Osteocyte (in vitro differentiated cells): ENCODE measurements around the gene PCDHB11. TPM values are rescaled to one million over a fixed set of nuclear protein-coding genes. Genes with fewer than 3 reads are reported as not detected.
A peak's percentile ranks its signal among the peaks of the same experiment; 100 is the strongest.
"Not testable (repeated sequence)": the region's sequence is repeated elsewhere in the genome, so short reads cannot be mapped to it uniquely, and the experiment has no call there.

Source experiments
- DNase-seq: peaks from one replicate; pipeline ENCODE4 v3.0.0; 2021; ENCODE audit warnings: mixed read lengths; ENCODE audit not compliant: unreplicated experiment; ENCODE audit errors: extremely low spot score
- H3K27ac Mint-ChIP-seq: one replicate; pipeline ENCODE4 v1.8.0; 2021; ENCODE audit warnings: mild to moderate bottlenecking, mixed read lengths; ENCODE audit not compliant: unreplicated experiment
- H3K27me3 Mint-ChIP-seq: one replicate; pipeline ENCODE4 v1.8.0; 2021; ENCODE audit warnings: mixed read lengths; ENCODE audit not compliant: unreplicated experiment
- H3K36me3 Mint-ChIP-seq: one replicate; pipeline ENCODE4 v1.8.0; 2021; ENCODE audit warnings: mixed read lengths; ENCODE audit not compliant: unreplicated experiment
- H3K4me1 Mint-ChIP-seq: one replicate; pipeline ENCODE4 v1.8.0; 2021; ENCODE audit warnings: mixed read lengths; ENCODE audit not compliant: unreplicated experiment
- H3K4me3 Mint-ChIP-seq: one replicate; pipeline ENCODE4 v1.8.0; 2021; ENCODE audit warnings: mild to moderate bottlenecking, moderate library complexity, mixed read lengths; ENCODE audit not compliant: unreplicated experiment
- H3K9me3 Mint-ChIP-seq: one replicate; pipeline ENCODE4 v1.8.0; 2021; ENCODE audit warnings: mixed read lengths; ENCODE audit not compliant: unreplicated experiment
- CTCF ChIP-seq: fragments of 200-600 bp; sonication (generic); IDR thresholded peaks from 2 replicates; pipeline ENCODE4 v1.5.0; 2021; ENCODE audit warnings: antibody characterized with exemption, mild to moderate bottlenecking, moderate library complexity
- total RNA-seq: library from RNA; stranded (reverse); gene quantifications from 2 replicates; pipeline ENCODE4 v1.2.1, GENCODE V29; 2021

Gene PCDHB11
- total RNA-seq, 1 donor from 2014 or later = 1.9 TPM

- no peak for TF ChIP-seq CTCF
- Mint-ChIP-seq H3K9me3 (peaks cover 43% of the 10 kb centered on the region), H3K4me1 (no peaks in the 10 kb centered on the region), H3K27ac (no peak overlapping the region), H3K36me3 (peaks cover 14% of the 10 kb centered on the region), H3K27me3 (no peaks in the 10 kb centered on the region), H3K4me3 (no peak overlapping the region)
- no peak for DNase-seq
Observed at GRCh38 chr5:141234109-141234667, 34.8 kb downstream of the PCDHB11 start.

- Mint-ChIP-seq H3K9me3 (peaks cover 49% of the 10 kb centered on the region), H3K36me3 (peaks cover 14% of the 10 kb centered on the region)
- not testable (repeated sequence) for H3K27me3 Mint-ChIP-seq, H3K4me1 Mint-ChIP-seq, H3K27ac Mint-ChIP-seq, H3K4me3 Mint-ChIP-seq, DNase-seq
Observed at GRCh38 chr5:141235922-141236321, 36.5 kb downstream of the PCDHB11 start.

GRCh38 chr5:141236516-141237313, 37.3 kb downstream of the PCDHB11 start:
- H3K4me3 Mint-ChIP-seq = no peak overlapping the region
- peaks cover 13% of the 10 kb centered on the region for H3K36me3 Mint-ChIP-seq
- no peaks in the 10 kb centered on the region for H3K4me1 Mint-ChIP-seq
- peaks cover 43% of the 10 kb centered on the region for H3K9me3 Mint-ChIP-seq
- no peak for DNase-seq
- no peaks in the 10 kb centered on the region for H3K27me3 Mint-ChIP-seq
- TF ChIP-seq CTCF = no peak
- no peak overlapping the region for H3K27ac Mint-ChIP-seq

GRCh38 chr5:141241496-141241895, 42.1 kb downstream of the PCDHB11 start:
- Mint-ChIP-seq H3K27ac (no peak overlapping the region), H3K27me3 (no peaks in the 10 kb centered on the region), H3K4me3 (no peak overlapping the region), H3K4me1 (no peaks in the 10 kb centered on the region), H3K36me3 (peaks cover 15% of the 10 kb centered on the region), H3K9me3 (peaks cover 54% of the 10 kb centered on the region)
- DNase-seq = no peak
- no peak for TF ChIP-seq CTCF

GRCh38 chr5:141245250-141245717, 45.9 kb downstream of the PCDHB11 start, which contains the start of gene PCDHB15:
TSS of gene PCDHB15 (plus strand) at chr5:141245395. CDS start at chr5:141245579, 184 bp downstream.
- Mint-ChIP-seq H3K4me3 (peak within 1 kb of the TSS; percentile 55), H3K4me1 (no peaks in the 10 kb centered on the region), H3K27me3 (no peaks in the 10 kb centered on the region), H3K9me3 (peaks cover 60% of the 10 kb centered on the region), H3K36me3 (peaks cover 22% of the 10 kb centered on the region), H3K27ac (no peak within 1 kb of the TSS)
- TF ChIP-seq CTCF = peak; percentile 22
- no peak for DNase-seq

- not testable (repeated sequence) for H3K27me3 Mint-ChIP-seq, H3K4me1 Mint-ChIP-seq, H3K4me3 Mint-ChIP-seq, DNase-seq, H3K27ac Mint-ChIP-seq
- Mint-ChIP-seq H3K36me3 (peaks cover 20% of the 10 kb centered on the region), H3K9me3 (peaks cover 54% of the 10 kb centered on the region)
Observed at GRCh38 chr5:141246971-141247370, 47.5 kb downstream of the PCDHB11 start.

- peaks cover 19% of the 10 kb centered on the region for H3K36me3 Mint-ChIP-seq
Observed at GRCh38 chr5:141247434-141247833, 48.0 kb downstream of the PCDHB11 start.

More at GRCh38 chr5:141247434-141247833, 48.0 kb downstream of the PCDHB11 start:
- not testable (repeated sequence) for H3K27ac Mint-ChIP-seq, DNase-seq, H3K4me3 Mint-ChIP-seq, H3K27me3 Mint-ChIP-seq, H3K4me1 Mint-ChIP-seq
- H3K9me3 Mint-ChIP-seq = peaks cover 53% of the 10 kb centered on the region
